ENCODE results near the gene USP17L30. TPM values are rescaled to one million over a fixed set of nuclear protein-coding genes. Genes with fewer than 3 reads are reported as not detected.

The USP17L30 gene
- total RNA-seq, 2 donors from 2014 or later = not detected

Other genes starting within 250 kb of the USP17L30 start
- not detected for gene FAM90A26, start 192.7 kb upstream of the USP17L30 start, total RNA-seq
- gene USP17L10, start 152.5 kb upstream of the USP17L30 start, total RNA-seq = not detected
- not detected for gene USP17L11, start 147.7 kb upstream of the USP17L30 start, total RNA-seq
- gene USP17L12, start 143.0 kb upstream of the USP17L30 start, total RNA-seq = not detected
- gene USP17L13, start 138.2 kb upstream of the USP17L30 start, total RNA-seq = not detected
- gene USP17L15, start 128.7 kb upstream of the USP17L30 start, total RNA-seq = not detected
- gene USP17L17, start 119.2 kb upstream of the USP17L30 start, total RNA-seq = not detected
- not detected for gene USP17L18, start 114.5 kb upstream of the USP17L30 start, total RNA-seq
- gene USP17L19, start 109.8 kb upstream of the USP17L30 start, total RNA-seq = not detected
- not detected for gene USP17L20, start 105.0 kb upstream of the USP17L30 start, total RNA-seq
- gene USP17L21, start 100.3 kb upstream of the USP17L30 start, total RNA-seq = not detected
- not detected for gene USP17L22, start 95.5 kb upstream of the USP17L30 start, total RNA-seq
- gene USP17L24, start 38.0 kb upstream of the USP17L30 start, total RNA-seq = not detected
- not detected for gene USP17L25, start 33.2 kb upstream of the USP17L30 start, total RNA-seq
- gene USP17L26, start 28.5 kb upstream of the USP17L30 start, total RNA-seq = not detected
- gene USP17L5, start 23.7 kb upstream of the USP17L30 start, total RNA-seq = not detected
- not detected for gene USP17L27, start 19.0 kb upstream of the USP17L30 start, total RNA-seq
- gene USP17L28, start 14.2 kb upstream of the USP17L30 start, total RNA-seq = not detected
- gene USP17L29, start 9.5 kb upstream of the USP17L30 start, total RNA-seq = not detected
- not detected for gene DEFB131A, start 81.3 kb downstream of the USP17L30 start, total RNA-seq